Measurements from ENCODE around the gene NDRG2.

NDRG2 gene

GRCh38 chr14:21024585-21025370 lies at the start of gene NDRG2:
Gene NDRG2 (minus strand): TSS chr14:21025061. CDS start chr14:21023315, 1,746 bp downstream.
- peak; percentile 63 for DNase-seq (ENCODE audit: low read depth)

DNA sequence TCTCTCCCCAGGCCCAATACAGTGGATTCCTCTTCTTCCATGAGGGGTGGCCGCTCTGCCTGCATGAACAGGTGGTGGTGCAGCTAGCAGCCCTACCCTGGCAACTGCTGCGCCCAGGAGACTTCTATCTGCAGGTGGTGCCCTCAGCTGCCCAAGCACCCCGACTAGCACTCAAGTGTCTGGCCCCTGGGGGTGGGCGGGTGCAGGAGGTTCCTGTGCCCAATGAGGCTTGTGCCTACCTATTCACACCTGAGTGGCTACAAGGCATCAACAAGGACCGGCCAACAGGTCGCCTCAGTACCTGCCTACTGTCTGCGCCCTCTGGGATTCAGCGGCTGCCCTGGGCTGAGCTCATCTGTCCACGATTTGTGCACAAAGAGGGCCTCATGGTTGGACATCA lies 49.1 kb upstream of the NDRG2 start:
- DNase-seq (ENCODE audit: low read depth), result no peak

DNA sequence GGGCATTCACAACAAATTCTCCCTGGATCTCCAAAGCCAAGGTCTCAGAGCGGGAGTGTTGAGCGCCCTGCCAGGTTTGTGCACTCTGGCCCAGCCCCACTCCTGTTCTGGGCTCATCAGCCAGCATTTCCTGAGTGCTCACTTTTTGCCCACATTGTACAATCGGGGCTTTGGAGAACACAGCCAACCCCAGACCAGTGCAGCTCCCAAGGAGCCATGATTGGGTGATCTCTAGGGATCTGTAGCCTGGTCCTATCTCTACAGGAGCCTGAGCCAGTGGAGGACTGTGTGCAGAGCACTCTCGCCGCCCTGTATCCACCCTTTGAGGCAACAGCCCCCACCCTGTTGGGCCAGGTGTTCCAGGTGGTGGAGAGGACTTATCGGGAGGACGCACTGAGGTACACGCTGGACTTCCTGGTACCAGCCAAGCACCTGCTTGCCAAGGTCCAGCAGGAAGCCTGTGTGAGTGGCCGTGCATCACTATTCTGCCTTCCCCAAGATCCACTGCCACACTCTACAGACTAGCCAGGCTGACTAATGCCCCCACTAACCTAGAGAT lies 48.0 kb upstream of the NDRG2 start:
- no peak for DNase-seq (ENCODE audit: low read depth)

DNA sequence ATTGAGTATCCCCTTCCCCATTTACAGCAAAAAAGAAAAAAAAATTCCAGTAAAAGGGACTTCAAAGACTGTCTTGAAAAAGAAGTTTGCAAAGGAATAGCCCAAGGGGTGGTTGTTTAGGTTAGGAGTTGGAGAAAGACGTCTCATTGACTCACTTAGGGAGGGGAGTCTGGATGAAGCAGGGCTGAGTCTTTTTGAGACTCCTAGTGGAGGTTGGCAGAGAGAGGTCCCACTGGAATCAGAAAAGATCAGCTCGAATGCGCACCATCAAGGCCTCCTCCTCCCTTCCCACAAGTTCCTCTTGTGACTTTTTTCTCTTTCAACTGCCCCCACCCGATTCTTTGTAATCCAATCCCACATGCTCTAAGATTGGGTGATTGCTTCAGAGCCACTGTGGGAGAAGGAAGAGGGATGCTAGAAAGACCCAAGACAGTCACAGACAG lies 47.2 kb upstream of the NDRG2 start:
- no peak for DNase-seq (ENCODE audit: low read depth)

GRCh38 chr14:21071225-21072030 lies 46.6 kb upstream of the NDRG2 start:
- DNase-seq (ENCODE audit: low read depth), result no peak

- no peak for DNase-seq (ENCODE audit: low read depth)
These were observed 45.9 kb upstream of the NDRG2 start for GRCh38 chr14:21070610-21071224.

DNA sequence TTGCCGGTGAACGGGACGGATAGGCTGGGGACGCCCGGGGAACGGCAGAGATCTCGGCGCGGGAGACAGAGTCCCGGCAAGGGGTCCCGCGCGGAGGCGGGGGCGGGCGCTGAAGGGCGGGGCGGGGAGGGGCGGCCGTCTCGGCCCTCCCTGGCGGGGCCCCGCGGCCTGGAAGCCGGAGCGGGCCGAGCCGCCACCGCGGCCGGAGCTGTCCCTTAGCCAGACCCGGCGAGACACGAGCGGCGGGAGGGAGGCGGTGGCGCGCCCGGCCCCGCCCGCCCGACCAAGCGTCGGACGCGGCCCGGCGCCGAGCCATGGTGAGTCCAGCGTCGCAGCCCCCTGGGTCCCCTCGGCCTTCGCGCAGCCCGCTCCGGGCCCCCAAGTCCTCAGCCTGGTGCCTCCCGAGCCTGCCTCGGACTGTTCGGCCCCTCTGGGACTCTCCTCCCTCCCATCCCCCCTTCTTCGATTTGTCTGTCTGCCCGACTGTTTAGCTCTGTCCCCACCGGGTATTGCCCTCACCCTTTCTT lies 45.3 kb upstream of the NDRG2 start, which contains the start of gene ARHGEF40:
Gene ARHGEF40, plus strand, starts transcription at position 222 of the 527 bp plus-strand sequence. Its CDS starts 93 bp downstream, at position 315.
- no peak for DNase-seq (ENCODE audit: low read depth)

DNA sequence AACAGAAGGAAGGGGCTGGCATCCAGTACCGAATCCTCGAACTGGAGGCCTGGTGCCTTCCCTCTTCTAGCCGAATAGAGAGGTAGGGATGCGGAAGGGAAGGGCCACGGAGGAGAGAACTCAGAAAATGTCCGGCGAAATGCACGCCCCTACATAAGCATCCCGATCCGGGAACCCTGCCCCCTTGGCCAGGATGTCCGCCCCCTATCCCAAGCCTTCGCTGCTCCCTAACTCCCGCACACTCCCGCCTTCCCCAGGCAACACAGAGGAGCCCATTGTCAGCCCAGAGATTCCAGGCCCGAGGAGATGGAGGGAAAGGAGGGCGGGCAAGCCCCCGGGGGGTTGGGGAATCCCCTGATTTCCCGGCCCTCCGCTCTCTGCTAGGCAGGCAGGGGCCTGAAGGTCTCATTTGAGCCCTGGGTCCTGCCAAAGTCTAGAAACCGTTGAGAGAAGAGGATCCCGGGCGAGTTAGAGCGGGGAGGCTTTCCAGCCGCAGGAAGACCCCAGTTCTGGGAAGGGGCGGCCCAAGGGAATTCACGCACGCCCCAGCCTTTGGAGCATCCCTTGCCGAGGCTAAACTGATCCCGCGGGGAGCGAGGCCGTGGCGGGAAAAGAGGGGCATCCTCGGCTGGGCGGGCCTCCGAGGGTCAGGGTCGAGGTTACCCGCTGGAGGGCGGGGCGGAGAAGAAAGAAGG lies 44.7 kb upstream of the NDRG2 start:
- no peak for DNase-seq (ENCODE audit: low read depth)

- DNase-seq (ENCODE audit: low read depth), result peak; percentile 49
These were observed 43.9 kb upstream of the NDRG2 start for GRCh38 chr14:21068521-21069387.

- no peak for DNase-seq (ENCODE audit: low read depth)
These were observed 42.1 kb upstream of the NDRG2 start for GRCh38 chr14:21066882-21067502.

DNA sequence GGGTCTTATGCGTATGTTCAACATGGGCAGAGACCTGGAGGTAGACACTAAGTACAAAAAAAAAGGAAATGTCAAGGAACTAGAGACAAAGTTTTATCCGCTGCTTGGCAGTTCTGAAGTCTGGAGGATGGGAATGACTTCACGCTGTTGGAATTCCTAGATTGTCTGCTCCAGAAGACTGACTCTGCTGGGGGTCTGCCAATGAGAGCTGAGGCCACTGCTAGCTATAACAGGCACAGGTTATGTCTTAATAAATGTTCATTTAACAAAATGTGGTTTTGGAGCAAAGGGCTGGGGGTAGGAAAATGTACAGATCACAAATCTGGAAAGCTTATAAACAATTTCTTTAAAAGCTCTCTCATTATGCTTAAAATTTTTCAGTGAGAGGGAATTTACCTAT lies 38.6 kb upstream of the NDRG2 start:
- DNase-seq (ENCODE audit: low read depth), result no peak

DNA sequence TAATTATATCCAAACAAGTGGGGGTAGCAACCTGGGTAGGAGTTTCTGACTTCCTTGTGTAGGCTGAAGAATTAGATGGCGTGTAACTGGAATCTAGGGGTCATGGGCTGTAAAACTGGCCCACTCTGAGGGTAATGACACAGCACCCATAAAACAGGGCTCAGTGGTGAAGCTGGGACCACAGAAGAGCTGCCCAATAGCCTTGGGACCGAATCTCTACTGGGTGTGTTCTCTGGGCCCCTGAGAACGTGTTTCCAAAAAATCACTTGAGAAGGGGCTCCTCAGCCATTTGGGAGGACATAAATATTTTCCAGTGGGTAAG lies 36.4 kb upstream of the NDRG2 start:
- DNase-seq (ENCODE audit: low read depth), result no peak

GRCh38 chr14:21060614-21061346 lies 35.9 kb upstream of the NDRG2 start:
- DNase-seq (ENCODE audit: low read depth), result no peak

DNA sequence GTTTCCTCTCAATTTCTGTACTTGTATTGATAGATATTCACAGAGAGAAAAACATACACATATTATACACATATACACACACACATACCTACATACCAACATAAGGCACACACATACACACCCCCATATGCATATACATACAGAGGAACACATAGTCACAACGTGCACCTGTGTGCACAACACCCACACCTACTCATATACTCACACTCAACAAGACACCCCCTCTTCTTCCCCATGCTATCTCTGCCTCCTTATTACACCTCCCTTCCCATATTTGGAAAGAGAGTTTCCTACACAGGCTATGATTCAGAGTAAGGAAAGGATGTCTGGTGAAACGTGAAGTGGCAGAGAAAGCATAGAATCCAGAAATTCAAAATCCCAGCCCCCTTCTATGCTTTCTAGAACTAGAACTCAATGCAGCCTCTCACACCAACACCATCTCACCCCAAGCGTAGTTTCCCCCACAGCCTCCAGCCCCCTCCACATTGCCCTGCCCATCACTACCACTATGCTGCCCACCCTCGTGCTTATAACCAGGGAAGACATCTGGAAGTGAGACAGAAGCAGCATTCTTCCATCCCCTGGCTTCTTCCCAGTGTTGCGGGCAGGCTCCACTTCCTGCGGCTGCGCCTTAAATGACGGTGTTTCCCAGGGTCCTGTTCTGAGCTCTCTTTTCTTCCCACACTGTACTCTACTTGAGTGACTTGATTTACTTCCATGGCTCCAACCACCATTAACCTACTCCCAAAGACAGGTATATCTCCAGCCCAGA lies 35.2 kb upstream of the NDRG2 start:
- DNase-seq (ENCODE audit: low read depth), result no peak

GRCh38 chr14:21058903-21059302 lies 34.0 kb upstream of the NDRG2 start:
- DNase-seq (ENCODE audit: low read depth), result no peak

GRCh38 chr14:21057803-21058675 lies 33.2 kb upstream of the NDRG2 start, which contains the start of gene RNASE8:
Gene RNASE8 (plus strand): TSS chr14:21057822. CDS start chr14:21057893, 71 bp downstream.
- DNase-seq (ENCODE audit: low read depth), result no peak

DNA sequence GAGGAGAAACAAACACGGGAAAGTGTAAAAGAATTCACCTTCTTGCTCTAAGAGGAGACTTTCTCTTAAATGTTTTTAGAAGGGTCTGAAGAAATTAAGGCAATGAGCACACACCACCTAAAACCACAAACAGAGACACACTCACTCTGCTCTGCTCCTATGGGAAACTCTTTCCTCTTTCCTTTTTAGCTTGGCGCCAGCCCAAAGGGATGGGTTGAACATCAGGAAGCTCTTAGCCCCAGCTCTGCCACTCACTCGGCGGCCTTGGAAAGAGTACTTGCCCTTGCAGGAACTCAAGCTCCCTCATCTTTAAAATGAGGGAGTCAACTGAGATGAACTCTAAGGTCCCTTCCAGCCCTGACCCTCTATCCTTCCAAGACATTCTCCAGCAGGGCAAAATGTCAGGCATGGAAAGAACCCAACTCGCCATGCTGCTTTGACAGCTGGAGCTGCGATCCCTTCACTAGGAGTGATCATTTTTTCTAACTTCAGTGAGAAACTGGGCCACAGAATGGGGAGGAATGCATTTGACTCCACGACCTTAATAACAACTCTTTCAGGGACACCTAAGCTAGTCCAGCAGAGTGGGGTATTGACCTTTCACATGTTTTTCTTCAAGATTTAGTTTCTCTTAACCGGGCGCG lies 31.8 kb upstream of the NDRG2 start:
- no peak for DNase-seq (ENCODE audit: low read depth)
